ENCODE data around the gene KLRF2.

GRCh38 chr12:9926876-9927275, 45.6 kb downstream of the KLRF2 start:
- TF ChIP-seq EZH2 (IDR thresholded peaks at IDR 0.05; ENCODE audit: borderline replicate concordance, low read length) = no peak
- no peak for TF ChIP-seq CTCF (conservative IDR thresholded peaks at IDR 0.05 in 1 of 2, IDR thresholded peaks at IDR 0.05 in 1 of 2; ENCODE audit: extremely low read depth in 1 of 2, insufficient read depth in 1 of 2, low read depth in 1 of 2, low read length in 2 of 2)
